Endodermal cell (in vitro differentiated cells): ENCODE results near the gene ARL14EPL. TPM values are rescaled to one million over a fixed set of nuclear protein-coding genes. Genes with fewer than 3 reads are reported as not detected.

Source experiments
- DNase-seq: peaks from one replicate; pipeline ENCODE4 v3.0.0-alpha.2; 2017
- H3K27ac ChIP-seq: 2 replicates; pipeline ENCODE4 v1.5.1; 2013; ENCODE audit warnings: mild to moderate bottlenecking, low read depth, low read length, moderate library complexity
- H3K27me3 ChIP-seq: 2 replicates; pipeline ENCODE4 v1.6.1; 2013; ENCODE audit warnings: mild to moderate bottlenecking, low read length, moderate library complexity; ENCODE audit not compliant: insufficient read depth, control insufficient read depth, poor library complexity, severe bottlenecking
- H3K36me3 ChIP-seq: 2 replicates; pipeline ENCODE4 v1.7.0; 2013; ENCODE audit warnings: mild to moderate bottlenecking, low read length, moderate library complexity; ENCODE audit not compliant: control insufficient read depth, insufficient read depth
- H3K4me1 ChIP-seq: one replicate; pipeline ENCODE4 v1.7.0; 2013; ENCODE audit warnings: low read length; ENCODE audit not compliant: control insufficient read depth, insufficient read depth
- H3K4me3 ChIP-seq: 2 replicates; pipeline ENCODE4 v1.5.1; 2013; ENCODE audit warnings: mild to moderate bottlenecking, low read length, moderate library complexity
- H3K9ac ChIP-seq: 2 replicates; pipeline ENCODE4 v1.6.1; 2013; ENCODE audit warnings: mild to moderate bottlenecking, low read length, moderate library complexity; ENCODE audit not compliant: poor library complexity, severe bottlenecking; ENCODE audit errors: extremely low read depth
- H3K9me3 ChIP-seq: 2 replicates; pipeline ENCODE4 v1.6.1; 2013; ENCODE audit warnings: mild to moderate bottlenecking, low read length, moderate library complexity; ENCODE audit not compliant: control insufficient read depth
- H3K27ac Mint-ChIP-seq: 2 replicates; pipeline ENCODE4 v1.8.0; 2020; ENCODE audit warnings: mixed read lengths
- H3K27me3 Mint-ChIP-seq: 2 replicates; pipeline ENCODE4 v1.8.0; 2021; ENCODE audit warnings: mild to moderate bottlenecking, mixed read lengths; ENCODE audit not compliant: insufficient read depth
- H3K36me3 Mint-ChIP-seq: 2 replicates; pipeline ENCODE4 v1.8.0; 2020; ENCODE audit warnings: low read depth, mixed read lengths
- H3K4me1 Mint-ChIP-seq: 2 replicates; pipeline ENCODE4 v1.8.0; 2020; ENCODE audit warnings: mixed read lengths
- H3K4me3 Mint-ChIP-seq: 2 replicates; pipeline ENCODE4 v1.8.0; 2020; ENCODE audit warnings: mild to moderate bottlenecking, moderate library complexity, mixed read lengths
- H3K9me3 Mint-ChIP-seq: 2 replicates; pipeline ENCODE4 v1.8.0; 2020; ENCODE audit warnings: mild to moderate bottlenecking, mixed read lengths
- WGBS, 2 experiments: methylation state at CpG; one replicate each; pipeline versions ENCODE4 v1.1.5 to v1.1.7; 2013; ENCODE audit warnings: missing lambda C conversion rate in 2 of 2, mixed read lengths in 1 of 2; ENCODE audit not compliant: insufficient coverage in 1 of 2, insufficient read length in 1 of 2; 5-methylcytosine and 5-hydroxymethylcytosine counted together
- total RNA-seq, 2 donors: library from RNA; stranded (reverse); fragmentation: NEBNext Ultra II Directional in 1 of 2; extraction: Animal tissue kit (Norgen Biotek cat#: 25700) in 1 of 2; gene quantifications; 2 replicates in 1 of 2; 3 replicates in 1 of 2; pipeline ENCODE4 v1.2.1, GENCODE V29; 2021
- TF ChIP-seq, protein P1 (sequence below): fragments of 200-600 bp; sonication (generic); conservative IDR thresholded peaks from 2 replicates; pipeline ENCODE4 v1.5.0; 2021; ENCODE audit warnings: antibody characterized with exemption, mild to moderate bottlenecking

ARL14EPL gene
- total RNA-seq, 2 donors from 2014 or later, result not detected

DNA sequence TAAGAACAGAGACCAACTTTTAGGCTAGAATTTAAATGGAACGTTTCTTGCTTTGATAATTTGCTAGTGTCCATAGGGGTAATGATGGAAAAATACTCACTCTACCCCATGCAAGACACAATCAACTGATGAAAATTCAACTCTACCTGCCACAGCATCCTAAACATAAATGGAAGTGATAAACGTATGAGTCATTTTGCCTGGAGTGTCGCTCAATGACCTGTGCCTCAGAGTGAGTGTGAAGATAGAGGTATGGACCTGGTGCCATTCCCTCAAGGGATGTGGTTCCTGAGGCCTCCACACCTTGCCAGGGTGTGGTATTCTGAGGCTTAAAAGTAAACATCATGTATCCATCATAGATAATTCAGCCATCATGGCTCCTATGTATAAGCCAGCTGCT, 14.0 kb downstream of the ARL14EPL start:
- Mint-ChIP-seq H3K27ac (no peak overlapping the region), H3K4me3 (no peak overlapping the region), H3K27me3 (peaks cover 2% of the 10 kb centered on the region), H3K36me3 (no peaks in the 10 kb centered on the region), H3K4me1 (no peaks in the 10 kb centered on the region), H3K9me3 (no peaks in the 10 kb centered on the region)
- no peak for DNase-seq
- H3K36me3 ChIP-seq, result no peaks in the 10 kb centered on the region
- H3K4me3 ChIP-seq, result no peak overlapping the region
- no peaks in the 10 kb centered on the region for H3K27me3 ChIP-seq
- H3K9ac ChIP-seq, result no peak overlapping the region
- no peaks in the 10 kb centered on the region for H3K4me1 ChIP-seq
- WGBS, 2 experiments, result 91% methylated on average over 3 of the region's 3 CpGs; no CpG with 5 or more reads in 1 of the 2 experiments
- H3K9me3 ChIP-seq, result no peaks in the 10 kb centered on the region
- H3K27ac ChIP-seq, result no peak overlapping the region
- TF ChIP-seq, protein P1, sequence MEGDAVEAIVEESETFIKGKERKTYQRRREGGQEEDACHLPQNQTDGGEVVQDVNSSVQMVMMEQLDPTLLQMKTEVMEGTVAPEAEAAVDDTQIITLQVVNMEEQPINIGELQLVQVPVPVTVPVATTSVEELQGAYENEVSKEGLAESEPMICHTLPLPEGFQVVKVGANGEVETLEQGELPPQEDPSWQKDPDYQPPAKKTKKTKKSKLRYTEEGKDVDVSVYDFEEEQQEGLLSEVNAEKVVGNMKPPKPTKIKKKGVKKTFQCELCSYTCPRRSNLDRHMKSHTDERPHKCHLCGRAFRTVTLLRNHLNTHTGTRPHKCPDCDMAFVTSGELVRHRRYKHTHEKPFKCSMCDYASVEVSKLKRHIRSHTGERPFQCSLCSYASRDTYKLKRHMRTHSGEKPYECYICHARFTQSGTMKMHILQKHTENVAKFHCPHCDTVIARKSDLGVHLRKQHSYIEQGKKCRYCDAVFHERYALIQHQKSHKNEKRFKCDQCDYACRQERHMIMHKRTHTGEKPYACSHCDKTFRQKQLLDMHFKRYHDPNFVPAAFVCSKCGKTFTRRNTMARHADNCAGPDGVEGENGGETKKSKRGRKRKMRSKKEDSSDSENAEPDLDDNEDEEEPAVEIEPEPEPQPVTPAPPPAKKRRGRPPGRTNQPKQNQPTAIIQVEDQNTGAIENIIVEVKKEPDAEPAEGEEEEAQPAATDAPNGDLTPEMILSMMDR, result no peak

DNA sequence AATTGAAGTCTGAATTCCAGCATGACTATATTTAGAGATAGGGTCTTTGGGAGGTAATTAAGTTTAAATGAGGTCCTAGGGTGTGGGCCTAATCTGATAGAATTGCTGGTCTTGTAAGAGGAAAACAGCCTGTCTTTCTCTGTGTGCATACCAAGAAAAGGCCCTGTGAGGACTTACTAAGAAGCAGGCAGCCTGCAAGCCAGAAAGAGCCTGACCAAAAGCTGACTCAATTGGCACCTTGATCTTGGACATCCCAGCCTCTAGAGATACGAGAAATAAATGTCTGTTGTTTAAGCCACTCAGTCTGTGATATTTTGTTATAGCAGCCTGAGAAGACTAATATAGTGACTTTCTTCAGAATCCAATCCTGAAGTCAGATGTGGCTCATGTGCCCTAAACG, 14.6 kb downstream of the ARL14EPL start:
- 89 to 100% methylated on average over 2 of the region's 2 CpGs for WGBS, 2 experiments
- no peak overlapping the region for H3K27ac Mint-ChIP-seq
- TF ChIP-seq, protein P1, result no peak
- Histone ChIP-seq H3K9me3 (no peaks in the 10 kb centered on the region), H3K4me3 (no peak overlapping the region), H3K27ac (no peak overlapping the region), H3K9ac (no peak overlapping the region), H3K27me3 (no peaks in the 10 kb centered on the region), H3K4me1 (no peaks in the 10 kb centered on the region), H3K36me3 (no peaks in the 10 kb centered on the region)
- no peak for DNase-seq
- H3K4me3 Mint-ChIP-seq, result no peak overlapping the region
- no peaks in the 10 kb centered on the region for H3K4me1 Mint-ChIP-seq
- no peaks in the 10 kb centered on the region for H3K36me3 Mint-ChIP-seq
- peaks cover 2% of the 10 kb centered on the region for H3K27me3 Mint-ChIP-seq
- H3K9me3 Mint-ChIP-seq, result no peaks in the 10 kb centered on the region

DNA sequence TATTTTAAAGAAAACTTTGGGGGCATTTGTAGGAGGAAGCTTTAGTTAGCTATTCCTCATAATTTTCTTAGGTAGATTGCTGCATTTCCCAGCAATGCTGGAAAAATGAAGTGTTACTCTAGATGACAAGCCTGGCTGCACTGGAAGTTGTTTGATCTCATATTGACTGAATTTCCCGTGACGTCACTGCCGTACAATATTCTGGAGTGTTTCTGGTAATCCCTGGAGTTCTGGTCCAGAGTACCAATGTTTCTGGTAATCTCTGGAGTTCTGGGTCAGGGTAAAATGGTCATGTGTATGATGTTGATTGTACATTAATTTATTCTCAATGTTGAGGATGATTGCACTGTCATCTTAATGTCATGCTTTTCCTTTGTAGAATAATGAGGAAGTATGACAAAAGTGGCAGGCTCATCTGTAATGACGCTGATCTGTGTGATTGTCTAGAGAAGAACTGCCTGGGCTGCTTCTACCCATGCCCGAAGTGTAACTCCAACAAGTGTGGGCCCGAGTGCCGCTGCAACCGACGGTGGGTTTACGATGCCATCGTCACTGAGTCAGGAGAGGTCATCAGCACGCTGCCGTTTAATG, 26.2 kb downstream of the ARL14EPL start:
- no peaks in the 10 kb centered on the region for H3K36me3 ChIP-seq
- no peak overlapping the region for H3K4me3 ChIP-seq
- no peaks in the 10 kb centered on the region for H3K36me3 Mint-ChIP-seq
- no peak for DNase-seq
- no peaks in the 10 kb centered on the region for H3K4me1 Mint-ChIP-seq
- H3K27me3 Mint-ChIP-seq, result peaks cover 2% of the 10 kb centered on the region
- no peak overlapping the region for H3K27ac ChIP-seq
- WGBS, 2 experiments, result 77 to 86% methylated on average over 7 to 13 of the region's 13 CpGs
- TF ChIP-seq, protein P1, result no peak
- H3K9me3 ChIP-seq, result no peaks in the 10 kb centered on the region
- H3K27me3 ChIP-seq, result no peaks in the 10 kb centered on the region
- no peak overlapping the region for H3K9ac ChIP-seq
- H3K9me3 Mint-ChIP-seq, result no peaks in the 10 kb centered on the region
- no peaks in the 10 kb centered on the region for H3K4me1 ChIP-seq
- no peak overlapping the region for H3K27ac Mint-ChIP-seq
- no peak overlapping the region for H3K4me3 Mint-ChIP-seq
